ENCODE results near the gene GINS2.
A peak's percentile ranks its signal among the peaks of the same experiment; 100 is the strongest.

GINS2 gene

DNA sequence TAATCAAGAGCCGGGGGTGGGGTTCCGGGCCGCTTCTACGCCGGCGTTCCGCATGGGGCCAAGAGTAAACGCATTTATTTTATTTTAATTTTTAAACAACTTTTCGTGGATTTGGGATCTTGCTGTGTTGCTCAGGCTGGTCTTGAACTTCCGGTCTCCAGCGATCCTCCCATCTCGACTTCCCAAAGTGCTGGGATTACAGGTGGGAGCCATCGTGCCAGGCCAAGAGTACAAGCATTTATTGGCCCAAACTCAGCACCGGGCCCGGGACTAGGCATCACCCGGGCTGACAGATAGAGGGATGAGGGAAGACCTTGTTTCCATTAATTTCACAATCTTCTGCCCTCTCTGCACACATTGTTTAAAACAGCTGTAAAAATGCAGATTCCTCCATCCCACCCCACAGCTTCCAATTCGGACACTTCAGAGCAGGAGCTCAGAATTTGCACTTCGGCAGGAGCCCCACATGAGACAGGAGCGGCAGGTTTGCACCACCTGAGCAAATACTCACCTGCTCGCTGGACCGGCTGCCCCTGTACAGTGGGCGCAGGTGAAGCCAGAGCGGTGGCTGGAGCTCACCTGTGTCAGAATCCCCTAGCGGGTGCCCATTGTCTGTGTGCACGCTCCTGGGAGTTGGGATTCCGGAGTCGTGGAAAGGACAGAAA lies 663 bp upstream of the GINS2 start:
- DNase-seq (ENCODE audit: low read depth), result no peak

DNA sequence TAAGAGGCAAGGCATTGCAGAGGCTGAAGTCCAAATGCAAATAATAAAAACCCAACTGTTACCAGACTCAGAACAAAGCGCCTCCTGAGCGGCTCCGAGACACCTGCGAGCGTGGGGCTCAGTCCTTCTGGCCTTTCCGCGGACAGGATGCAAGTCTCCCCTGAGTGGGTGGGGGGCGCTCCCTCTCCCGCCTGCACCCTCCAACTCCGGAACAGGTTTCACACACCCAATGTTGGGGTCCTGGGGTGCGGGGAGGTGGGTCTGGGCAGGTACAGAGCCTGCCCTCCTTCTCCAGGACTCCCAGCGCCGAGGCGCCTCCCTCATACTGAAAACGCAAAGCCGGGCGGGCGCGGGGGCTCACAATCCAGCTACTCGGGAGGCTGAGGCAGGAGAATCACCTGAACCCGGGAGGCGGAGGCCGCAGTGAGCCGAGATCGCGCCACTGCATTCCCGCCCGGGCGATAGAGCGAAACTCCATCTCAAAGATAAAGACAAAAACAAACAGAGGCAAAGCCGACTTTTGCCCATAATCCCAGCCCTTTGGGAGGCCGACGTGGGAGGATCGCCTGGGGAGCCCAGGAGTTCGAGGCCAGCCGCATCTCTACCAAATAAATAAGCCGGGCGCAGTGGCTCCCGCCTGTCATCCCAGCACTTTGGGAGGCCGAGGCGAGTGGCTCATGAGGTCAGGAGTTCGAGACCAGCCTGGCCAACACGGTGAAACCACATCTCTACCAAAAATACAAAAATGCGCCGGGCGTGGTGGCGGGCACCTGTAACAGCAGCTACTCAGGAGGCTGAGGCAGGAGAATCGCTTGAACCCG lies 893 bp downstream of the GINS2 start:
- no peak for DNase-seq (ENCODE audit: low read depth)

DNA sequence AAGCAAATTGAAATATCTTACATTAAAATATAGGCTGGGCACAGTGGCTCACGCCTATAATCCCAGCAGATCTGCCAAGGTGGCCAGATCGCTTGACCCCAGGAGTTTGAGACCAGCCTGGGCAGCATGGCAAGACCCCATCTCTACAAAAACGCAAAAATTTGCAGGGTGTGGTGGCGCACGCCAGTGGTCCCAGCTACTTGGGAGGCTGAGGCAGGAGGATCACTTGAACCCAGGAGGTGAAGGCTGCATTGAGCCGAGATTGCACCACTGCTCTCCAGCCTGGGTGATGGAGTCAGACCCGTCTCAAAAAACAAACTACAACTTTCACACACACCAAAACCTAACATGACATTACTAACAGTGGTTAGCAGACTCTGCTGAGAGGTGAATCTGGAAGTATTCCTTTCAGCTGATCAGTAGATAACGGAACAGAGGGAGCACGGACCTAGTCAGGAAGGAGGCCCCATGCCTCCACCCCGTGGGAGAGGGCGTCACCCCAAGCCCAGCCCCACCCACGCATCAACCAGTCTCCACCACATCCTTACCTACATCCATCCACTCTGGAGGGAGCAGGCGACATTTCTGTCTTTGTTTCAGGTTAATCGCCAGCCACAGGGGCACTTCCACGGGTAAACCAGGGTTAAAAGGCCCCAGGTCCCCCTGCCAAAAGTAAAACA lies 1.7 kb downstream of the GINS2 start:
- no peak for DNase-seq (ENCODE audit: low read depth)

DNA sequence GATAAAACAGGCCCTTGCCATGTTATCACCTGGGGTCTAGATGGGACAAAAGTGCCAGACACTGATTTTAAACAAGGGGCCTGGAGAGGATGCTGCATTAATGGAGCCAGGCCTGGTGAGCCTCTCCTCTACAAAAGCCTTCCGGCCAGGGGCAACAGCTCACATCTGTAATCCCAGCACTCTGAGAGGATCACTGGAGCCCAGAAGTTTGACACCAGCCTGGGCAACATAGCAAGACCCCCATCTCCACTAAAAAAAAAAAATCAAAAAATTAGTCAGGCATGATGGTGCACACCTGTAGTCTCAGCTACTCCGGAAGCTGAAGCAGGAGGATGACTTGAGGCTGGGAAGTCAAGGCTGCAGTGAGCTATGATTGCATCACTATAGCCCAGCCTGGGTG lies 3.5 kb downstream of the GINS2 start:
- no peak for DNase-seq (ENCODE audit: low read depth)

DNA sequence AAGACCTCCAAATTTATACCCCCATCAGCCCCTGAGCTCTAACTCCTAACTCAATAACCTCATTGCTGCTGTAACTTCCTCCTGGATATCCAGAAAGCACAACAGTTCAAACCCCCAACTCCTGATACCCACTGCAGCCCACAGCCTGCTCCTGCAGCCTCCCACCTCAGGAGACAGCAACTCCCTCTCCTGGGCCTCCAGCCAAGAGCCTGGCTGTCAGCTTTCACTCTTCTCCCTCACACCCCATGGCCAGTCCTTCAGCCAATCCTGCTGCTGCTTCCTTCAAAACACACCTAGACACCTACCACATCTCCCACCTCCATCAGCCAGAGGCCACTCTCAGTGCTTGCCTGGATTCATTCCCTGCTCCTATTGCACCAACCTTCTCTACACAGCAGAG lies 5.4 kb downstream of the GINS2 start:
- no peak for DNase-seq (ENCODE audit: low read depth)

DNA sequence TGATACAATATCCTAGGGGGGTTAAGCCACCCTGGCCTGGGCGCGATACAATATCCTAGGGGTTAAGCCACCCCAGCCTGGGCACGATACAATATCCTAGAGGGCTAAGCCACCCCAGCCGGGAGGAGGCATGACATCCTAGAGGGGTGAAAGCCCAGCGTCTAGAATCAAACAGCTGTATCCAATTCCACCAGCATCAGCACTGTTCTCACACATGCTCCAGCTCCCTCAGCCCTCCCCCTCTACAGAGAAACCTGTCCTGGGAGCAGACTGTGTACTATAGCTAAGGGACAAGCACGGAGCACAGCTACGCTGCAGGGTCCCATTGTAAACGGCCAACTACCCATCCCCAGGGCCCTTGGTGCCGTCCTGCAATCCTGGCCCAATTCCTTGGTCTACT lies 6.2 kb downstream of the GINS2 start:
- DNase-seq (ENCODE audit: low read depth), result no peak

DNA sequence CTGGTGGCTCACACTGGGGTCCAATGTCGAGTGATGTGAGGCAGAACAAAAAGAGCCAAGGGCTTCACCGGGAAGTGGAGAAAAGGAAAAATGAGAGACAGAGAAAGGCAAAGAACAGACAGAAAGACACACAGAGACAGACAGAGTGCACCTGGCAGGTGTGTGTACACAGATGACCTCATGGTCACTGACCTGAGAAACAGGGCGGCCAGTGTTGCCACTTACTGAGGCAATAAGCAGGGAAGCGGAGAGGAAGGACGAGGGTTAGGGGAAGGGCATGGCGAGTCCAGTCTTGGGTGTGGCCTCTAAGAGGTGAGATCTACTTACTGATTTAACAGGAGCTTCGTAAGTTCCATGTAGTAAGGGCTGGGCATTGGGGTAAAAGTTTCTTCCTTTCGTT lies 7.5 kb downstream of the GINS2 start:
- no peak for DNase-seq (ENCODE audit: low read depth)

DNA sequence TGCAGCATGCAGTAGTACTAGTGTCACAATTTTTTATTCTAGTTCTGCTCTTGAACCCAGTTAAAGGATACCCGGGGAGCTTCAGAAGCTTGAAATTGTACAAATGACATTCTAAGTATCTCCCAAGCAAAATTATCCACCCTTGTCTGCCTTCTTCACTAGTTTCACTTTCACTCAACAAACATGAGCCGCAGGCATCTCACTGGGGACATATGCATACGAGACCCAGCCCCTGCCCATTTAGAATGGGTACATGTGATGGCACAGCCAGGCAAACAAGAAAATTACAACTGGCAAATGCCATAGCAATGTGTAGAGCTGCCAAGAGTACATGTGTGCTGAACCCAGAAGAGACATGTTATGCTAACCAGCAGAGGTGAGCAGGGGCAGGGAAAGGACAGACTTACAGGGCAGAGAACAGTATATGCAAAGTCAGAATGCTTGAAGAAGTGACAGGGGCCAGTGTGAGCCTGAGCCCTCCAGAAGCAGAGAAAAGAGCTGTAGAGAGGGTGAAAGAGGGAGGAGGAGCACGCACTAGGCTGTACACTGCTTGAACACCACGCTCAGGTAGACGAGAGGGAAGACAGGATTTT lies 8.3 kb downstream of the GINS2 start:
- no peak for DNase-seq (ENCODE audit: low read depth)

DNA sequence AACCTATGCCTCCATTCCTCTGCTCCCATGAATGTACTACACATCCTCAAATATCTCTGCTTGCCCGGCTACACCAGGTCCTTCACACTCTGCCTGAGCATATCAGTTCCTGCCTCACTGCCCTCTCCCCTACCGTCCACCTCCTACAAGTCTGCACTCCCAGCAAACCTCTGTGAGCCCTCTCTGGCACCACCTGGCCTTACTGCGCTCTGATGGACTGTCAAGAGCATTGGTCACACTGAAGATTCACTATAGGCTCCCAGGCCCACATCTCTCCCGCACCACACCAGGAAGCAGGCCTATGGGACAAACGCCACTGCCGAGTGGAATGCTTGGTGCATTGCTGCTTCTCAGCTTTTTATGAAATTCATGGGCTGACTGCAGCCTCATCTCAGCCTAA lies 8.9 kb downstream of the GINS2 start:
- DNase-seq (ENCODE audit: low read depth), result no peak

DNA sequence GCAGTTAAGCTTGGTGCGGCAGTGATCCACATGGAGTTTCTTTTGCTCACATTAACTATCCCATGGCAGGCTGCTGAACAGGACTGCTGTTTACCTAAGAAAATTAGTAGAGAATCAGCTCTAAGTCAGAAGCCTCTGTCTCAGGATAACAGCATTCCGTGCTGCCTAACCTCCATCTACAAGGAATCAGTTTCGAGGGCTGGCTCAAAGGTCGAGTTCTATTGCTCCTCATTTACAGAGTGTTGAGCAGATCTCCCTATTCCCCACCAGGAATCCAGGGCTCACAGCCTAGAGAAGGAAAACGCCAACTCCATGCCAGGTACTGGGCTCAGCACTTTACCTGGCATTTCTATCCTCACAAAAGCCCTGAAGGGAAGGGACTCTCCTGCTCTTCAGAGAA lies 9.9 kb downstream of the GINS2 start:
- DNase-seq (ENCODE audit: low read depth), result no peak

DNA sequence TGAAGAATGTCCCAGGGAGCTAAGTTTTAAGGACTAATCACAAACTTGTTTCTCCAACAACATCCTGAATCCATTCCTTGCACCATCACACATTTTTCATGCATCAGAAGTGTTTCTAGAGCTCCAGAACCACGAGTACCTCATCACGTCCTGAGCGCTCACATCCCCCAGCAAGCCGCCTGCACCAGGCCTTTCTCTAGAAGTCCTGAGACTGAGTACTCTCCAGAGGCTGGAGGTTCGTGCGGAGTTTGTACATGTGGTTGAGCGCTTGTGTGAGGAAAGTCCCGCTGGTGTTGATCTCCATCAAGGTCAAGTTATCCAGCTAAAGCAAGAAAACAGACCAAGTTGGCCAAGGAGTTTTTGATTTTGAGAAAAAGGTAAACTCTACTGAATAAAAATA lies 10.7 kb downstream of the GINS2 start:
- DNase-seq (ENCODE audit: low read depth), result no peak

DNA sequence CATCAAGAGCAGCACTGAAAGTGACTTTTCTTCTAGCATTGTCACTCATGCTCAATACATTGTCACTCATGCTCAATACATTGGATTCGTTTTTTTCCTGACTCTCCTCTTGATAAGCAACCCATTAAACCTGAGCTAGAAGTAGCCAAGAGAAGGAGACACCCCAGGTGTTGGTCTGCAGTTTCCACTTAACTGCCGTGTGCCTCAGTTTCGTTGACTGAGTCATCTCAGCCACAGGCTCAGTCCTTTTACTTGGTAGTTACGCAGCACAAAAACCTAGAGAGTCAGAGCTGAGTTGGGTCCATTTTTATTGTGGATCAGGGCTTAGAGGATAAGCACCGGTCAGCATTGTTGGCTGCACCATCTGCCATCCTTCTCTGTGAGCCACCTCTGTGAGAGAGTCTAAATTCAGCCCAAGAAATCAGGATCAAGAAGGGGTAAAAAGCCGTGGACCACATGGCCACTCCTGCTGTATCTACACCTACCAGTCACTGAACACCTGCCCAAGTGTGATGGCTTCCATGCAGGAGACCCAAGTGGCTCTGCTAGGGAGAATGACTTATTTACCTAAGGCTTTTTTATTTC lies 11.3 kb downstream of the GINS2 start:
- DNase-seq (ENCODE audit: low read depth), result no peak

DNA sequence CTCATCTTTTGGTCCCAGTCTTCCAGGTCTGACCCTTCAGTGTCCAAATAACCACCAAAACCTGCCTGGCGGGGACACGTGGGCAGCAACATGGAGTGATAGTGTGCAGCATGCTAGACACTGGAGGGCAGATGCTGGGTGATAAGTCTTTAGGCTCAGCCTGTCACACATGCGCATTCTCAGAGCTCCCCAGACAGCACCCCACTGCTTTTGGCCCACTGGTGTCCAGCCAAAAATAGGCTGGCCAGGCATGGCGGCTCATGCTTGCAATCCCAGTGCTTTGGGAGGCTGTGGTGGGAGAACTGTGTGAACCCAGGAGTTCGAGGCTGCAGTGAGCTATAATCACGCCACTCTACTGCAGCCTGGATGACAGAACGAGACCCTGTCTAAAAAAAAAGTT lies 12.3 kb downstream of the GINS2 start:
- DNase-seq (ENCODE audit: low read depth), result no peak

DNA sequence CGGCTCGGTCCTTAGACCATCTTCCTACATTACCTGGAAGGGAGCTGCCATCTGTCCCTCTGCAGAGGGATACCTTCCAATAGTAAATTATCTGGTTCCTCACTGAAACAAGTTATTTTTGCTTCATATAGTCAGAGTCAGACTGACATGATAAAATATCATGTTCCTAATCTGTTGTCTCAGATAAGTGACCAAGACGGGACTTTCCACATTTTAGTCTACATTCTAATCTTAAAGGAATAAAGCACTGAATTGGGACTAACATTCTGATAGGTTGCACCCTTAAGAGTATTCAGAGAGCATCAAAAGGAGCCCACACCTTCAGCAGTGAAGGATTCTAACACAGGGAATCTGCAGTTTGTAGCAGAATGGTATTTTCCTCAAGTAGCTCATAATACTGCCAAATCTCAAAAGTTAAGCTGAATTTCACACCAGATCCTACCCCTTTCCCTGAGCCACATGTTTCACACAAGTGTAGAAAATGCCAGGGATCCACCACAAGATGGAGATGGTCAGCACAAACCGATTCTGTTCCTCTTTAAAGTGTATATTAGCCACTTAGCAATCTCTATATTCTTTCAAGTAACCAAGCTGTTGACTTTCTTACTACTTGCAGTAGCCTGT lies 13.4 kb downstream of the GINS2 start:
- no peak for DNase-seq (ENCODE audit: low read depth)

DNA sequence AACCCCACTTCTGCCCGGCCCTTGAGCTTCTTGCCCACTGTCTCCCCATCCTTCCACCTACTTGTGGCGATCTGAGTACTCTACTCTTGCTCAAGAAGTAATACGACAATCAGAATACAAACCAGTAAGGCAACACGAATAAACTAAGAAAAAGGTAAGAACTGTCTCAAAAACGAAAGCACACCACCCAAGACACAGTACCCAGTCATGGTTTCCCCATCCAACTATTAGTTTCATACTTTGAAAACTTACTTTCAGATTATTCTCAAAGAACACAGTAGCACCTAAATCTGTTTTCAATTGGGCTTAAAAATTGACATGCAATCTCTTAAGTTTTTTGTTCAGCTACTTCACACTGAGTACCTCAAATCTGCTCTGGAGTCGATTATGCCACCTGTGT lies 13.9 kb downstream of the GINS2 start:
- DNase-seq (ENCODE audit: low read depth), result no peak

DNA sequence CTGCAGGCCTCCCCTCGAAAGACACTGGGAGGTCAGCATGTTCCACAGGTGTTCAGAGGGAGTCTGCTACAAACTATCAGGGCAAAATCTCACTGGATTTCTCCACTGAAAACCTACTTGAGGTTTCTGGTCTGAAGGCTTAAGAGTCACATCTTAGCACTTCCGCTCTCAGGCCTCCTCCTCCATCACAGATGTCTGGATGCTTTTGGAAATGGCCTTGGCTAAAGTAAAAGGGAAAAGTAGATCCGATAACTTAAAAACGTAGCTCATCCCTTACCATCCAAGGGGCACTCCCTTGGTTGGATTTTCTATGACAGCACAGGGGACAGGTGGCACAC lies 14.4 kb downstream of the GINS2 start:
- DNase-seq (ENCODE audit: low read depth), result no peak

DNA sequence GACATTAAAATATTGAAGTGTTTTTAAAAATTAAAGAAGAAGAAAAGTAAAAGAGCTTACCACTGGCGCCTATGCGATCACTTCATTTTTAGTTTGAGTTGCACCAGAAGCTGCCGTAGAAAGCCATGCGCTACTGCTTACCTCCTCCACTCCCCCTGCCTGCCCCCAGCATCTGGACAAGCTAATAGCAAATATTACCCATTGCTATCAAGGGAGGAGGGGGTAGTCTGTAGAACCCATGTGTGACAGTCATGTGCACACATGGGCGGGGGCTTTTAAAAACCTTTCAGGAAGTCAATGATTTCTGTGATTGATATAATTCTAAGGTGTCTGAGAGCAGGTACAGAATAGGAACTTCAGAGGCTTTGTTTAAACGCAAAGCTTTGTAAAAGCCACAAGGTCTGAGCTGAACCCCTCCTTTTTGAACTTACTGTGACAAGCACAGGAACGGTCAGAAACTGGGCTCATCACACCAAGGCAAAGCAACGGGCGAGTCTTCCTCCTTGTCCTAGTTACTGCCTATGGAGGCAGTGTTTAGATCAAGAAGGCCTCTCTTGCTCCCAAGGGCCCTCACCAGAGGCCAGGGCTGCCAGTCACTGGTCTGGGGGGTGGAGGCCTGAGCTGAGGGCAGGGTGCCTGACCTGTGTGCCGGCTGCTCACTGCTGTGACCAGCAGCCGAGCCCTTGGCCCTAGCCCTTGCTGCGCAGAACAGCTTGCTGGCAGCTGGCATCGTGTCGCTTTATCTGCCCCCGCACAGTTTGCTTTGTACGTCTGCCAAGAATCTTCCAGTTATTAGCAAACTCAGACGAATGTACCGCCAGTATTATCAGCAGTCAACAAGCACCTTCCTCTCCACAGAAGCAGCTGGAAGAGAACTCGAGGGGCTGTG lies 15.0 kb downstream of the GINS2 start:
- peak; percentile 30 for DNase-seq (ENCODE audit: low read depth)

DNA sequence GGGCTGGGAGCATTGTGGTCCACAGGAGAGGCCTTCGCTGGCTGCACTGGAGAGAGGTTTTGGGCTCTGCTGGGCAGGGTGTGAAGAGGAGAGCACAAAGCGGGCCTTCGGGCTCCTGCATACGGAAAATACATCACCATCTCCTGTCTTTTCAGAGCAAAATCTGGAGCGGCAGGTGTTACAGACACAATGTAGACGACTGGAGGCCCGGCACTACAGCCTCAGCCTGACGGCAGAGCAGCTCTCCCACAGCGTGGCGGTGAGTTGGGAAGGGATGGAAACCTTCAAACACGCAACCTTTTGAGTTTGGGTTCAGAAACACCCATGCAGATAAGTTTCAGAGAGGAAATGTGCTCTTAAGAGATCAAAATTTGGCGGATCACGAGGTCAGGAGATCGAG lies 17.9 kb downstream of the GINS2 start:
- no peak for DNase-seq (ENCODE audit: low read depth)

DNA sequence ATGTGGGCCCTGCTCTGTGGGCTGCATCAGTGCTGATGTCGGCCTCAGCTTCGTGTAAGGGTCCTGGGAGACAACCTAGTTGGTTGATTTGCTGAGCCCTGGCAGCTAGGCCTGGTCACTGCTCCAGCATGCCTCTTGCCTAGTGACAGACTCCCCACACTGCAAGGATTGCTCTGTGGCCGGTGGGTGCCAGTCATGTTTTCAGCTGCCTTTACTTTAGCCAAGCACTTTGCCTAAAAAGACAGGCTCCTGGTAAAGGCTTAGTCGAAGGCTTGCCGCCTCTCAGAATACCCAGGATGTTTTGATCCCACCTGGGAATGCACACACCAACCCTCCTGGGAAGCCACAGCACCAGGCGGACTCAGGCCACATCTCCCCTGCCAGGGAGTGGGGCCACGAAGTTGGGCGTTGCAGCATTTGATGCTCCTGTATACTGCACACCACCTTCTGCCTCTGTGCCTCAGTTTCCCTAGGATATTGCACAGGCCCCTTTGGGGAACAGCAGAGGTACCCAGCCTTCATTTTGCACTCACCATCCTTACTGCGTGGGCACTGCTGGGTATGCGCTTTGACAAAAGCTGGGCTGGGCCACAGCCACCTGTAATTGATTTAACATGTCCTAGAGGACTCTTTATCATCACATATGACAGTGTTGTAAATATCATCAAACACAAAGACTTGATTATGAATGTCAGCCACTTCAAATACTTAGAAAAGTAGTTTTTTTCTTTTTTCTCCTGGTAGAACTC lies 19.9 kb downstream of the GINS2 start:
- DNase-seq (ENCODE audit: low read depth), result no peak

DNA sequence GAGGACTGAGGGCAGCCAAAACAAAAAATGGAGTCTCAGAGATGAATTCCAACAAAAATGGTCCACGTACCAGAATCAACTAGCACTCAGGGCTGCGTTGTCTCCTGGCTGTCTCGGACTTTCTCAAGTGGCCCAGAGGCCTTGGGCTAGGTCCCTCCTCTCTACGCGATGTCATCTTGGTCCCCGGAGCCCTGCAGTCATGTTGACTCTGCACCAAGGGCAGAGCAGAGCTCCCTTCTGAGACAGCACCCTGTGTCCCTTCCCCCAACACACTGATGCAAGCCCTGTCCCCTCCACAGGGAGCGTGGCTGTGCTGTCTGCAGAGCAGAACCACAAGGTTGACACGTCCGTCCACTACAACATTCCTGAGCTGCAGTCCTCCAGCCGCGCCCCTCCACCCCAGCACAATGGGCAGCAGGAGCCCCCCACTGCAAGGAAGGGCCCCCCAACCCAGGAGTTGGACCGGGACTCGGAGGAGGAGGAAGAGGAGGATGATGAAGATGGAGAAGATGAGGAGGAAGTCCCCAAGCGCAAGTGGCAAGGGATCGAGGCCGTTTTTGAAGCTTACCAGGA lies 20.8 kb downstream of the GINS2 start:
- DNase-seq (ENCODE audit: low read depth), result no peak
